A172 (cell line): ENCODE results near the gene GTSF1L. TPM values are rescaled to one million over a fixed set of nuclear protein-coding genes. Genes with fewer than 3 reads are reported as not detected.

ENCODE experiments used
- total RNA-seq: library from RNA; depleted of rRNA; stranded (reverse); fragments of >200 nt; shearing (Covaris generic); gene quantifications from 2 replicates; pipeline ENCODE4 v1.2.3, GENCODE V29; 2014; rRNA removed

Gene GTSF1L
- total RNA-seq, 1 experiment from 2014 or later, result not detected

Other genes starting within 250 kb of the GTSF1L start
- 2.4 and 5.0 TPM in 2 replicates for gene L3MBTL1, start 219.3 kb downstream of the GTSF1L start, total RNA-seq
- gene SGK2, start 168.0 kb downstream of the GTSF1L start, total RNA-seq, result not detected in 2 replicates
- gene IFT52, start 136.1 kb downstream of the GTSF1L start, total RNA-seq, result 43.6 and 53.6 TPM in 2 replicates
- 77.7 and 80.8 TPM in 2 replicates for gene MYBL2, start 59.9 kb downstream of the GTSF1L start, total RNA-seq
- 1.2 and 3.7 TPM in 2 replicates for gene TOX2, start 187.8 kb upstream of the GTSF1L start, total RNA-seq